Osteocyte (in vitro differentiated cells): ENCODE results near the gene OGFOD3. TPM values are rescaled to one million over a fixed set of nuclear protein-coding genes. Genes with fewer than 3 reads are reported as not detected.

Experiments used
- DNase-seq: peaks from one replicate; pipeline ENCODE4 v3.0.0; 2021; ENCODE audit warnings: mixed read lengths; ENCODE audit not compliant: unreplicated experiment; ENCODE audit errors: extremely low spot score
- H3K27ac Mint-ChIP-seq: one replicate; pipeline ENCODE4 v1.8.0; 2021; ENCODE audit warnings: mild to moderate bottlenecking, mixed read lengths; ENCODE audit not compliant: unreplicated experiment
- H3K27me3 Mint-ChIP-seq: one replicate; pipeline ENCODE4 v1.8.0; 2021; ENCODE audit warnings: mixed read lengths; ENCODE audit not compliant: unreplicated experiment
- H3K36me3 Mint-ChIP-seq: one replicate; pipeline ENCODE4 v1.8.0; 2021; ENCODE audit warnings: mixed read lengths; ENCODE audit not compliant: unreplicated experiment
- H3K4me1 Mint-ChIP-seq: one replicate; pipeline ENCODE4 v1.8.0; 2021; ENCODE audit warnings: mixed read lengths; ENCODE audit not compliant: unreplicated experiment
- H3K4me3 Mint-ChIP-seq: one replicate; pipeline ENCODE4 v1.8.0; 2021; ENCODE audit warnings: mild to moderate bottlenecking, moderate library complexity, mixed read lengths; ENCODE audit not compliant: unreplicated experiment
- H3K9me3 Mint-ChIP-seq: one replicate; pipeline ENCODE4 v1.8.0; 2021; ENCODE audit warnings: mixed read lengths; ENCODE audit not compliant: unreplicated experiment
- total RNA-seq: library from RNA; stranded (reverse); gene quantifications from 2 replicates; pipeline ENCODE4 v1.2.1, GENCODE V29; 2021
- TF ChIP-seq, protein P1 (sequence below): fragments of 200-600 bp; sonication (generic); IDR thresholded peaks from 2 replicates; pipeline ENCODE4 v1.5.0; 2021; ENCODE audit warnings: antibody characterized with exemption, mild to moderate bottlenecking, moderate library complexity

Gene OGFOD3
- total RNA-seq, 1 donor from 2014 or later, result 32.8 TPM

GRCh38 chr17:82445542-82445941 lies 27.2 kb upstream of the OGFOD3 start:
- TF ChIP-seq, protein P1, sequence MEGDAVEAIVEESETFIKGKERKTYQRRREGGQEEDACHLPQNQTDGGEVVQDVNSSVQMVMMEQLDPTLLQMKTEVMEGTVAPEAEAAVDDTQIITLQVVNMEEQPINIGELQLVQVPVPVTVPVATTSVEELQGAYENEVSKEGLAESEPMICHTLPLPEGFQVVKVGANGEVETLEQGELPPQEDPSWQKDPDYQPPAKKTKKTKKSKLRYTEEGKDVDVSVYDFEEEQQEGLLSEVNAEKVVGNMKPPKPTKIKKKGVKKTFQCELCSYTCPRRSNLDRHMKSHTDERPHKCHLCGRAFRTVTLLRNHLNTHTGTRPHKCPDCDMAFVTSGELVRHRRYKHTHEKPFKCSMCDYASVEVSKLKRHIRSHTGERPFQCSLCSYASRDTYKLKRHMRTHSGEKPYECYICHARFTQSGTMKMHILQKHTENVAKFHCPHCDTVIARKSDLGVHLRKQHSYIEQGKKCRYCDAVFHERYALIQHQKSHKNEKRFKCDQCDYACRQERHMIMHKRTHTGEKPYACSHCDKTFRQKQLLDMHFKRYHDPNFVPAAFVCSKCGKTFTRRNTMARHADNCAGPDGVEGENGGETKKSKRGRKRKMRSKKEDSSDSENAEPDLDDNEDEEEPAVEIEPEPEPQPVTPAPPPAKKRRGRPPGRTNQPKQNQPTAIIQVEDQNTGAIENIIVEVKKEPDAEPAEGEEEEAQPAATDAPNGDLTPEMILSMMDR, result no peak
- no peak for DNase-seq
- peaks cover 4% of the 10 kb centered on the region for H3K36me3 Mint-ChIP-seq
- H3K27ac Mint-ChIP-seq, result no peak overlapping the region
- H3K4me1 Mint-ChIP-seq, result peaks cover 16% of the 10 kb centered on the region
- no peaks in the 10 kb centered on the region for H3K9me3 Mint-ChIP-seq
- no peaks in the 10 kb centered on the region for H3K27me3 Mint-ChIP-seq
- H3K4me3 Mint-ChIP-seq, result no peak overlapping the region

- H3K9me3 Mint-ChIP-seq, result no peaks in the 10 kb centered on the region
- H3K27ac Mint-ChIP-seq, result no peak overlapping the region
- H3K4me3 Mint-ChIP-seq, result no peak overlapping the region
- no peak for DNase-seq
- H3K27me3 Mint-ChIP-seq, result no peaks in the 10 kb centered on the region
- peaks cover 15% of the 10 kb centered on the region for H3K4me1 Mint-ChIP-seq
- H3K36me3 Mint-ChIP-seq, result peaks cover 4% of the 10 kb centered on the region
- TF ChIP-seq, protein P1, result no peak
Measured at GRCh38 chr17:82444941-82445521, 26.6 kb upstream of the OGFOD3 start.

GRCh38 chr17:82444284-82444893 lies 26.0 kb upstream of the OGFOD3 start:
- peaks cover 4% of the 10 kb centered on the region for H3K36me3 Mint-ChIP-seq
- no peaks in the 10 kb centered on the region for H3K9me3 Mint-ChIP-seq
- peaks cover 9% of the 10 kb centered on the region for H3K4me1 Mint-ChIP-seq
- TF ChIP-seq, protein P1, result no peak
- no peak overlapping the region for H3K4me3 Mint-ChIP-seq
- DNase-seq, result no peak
- H3K27ac Mint-ChIP-seq, result no peak overlapping the region
- H3K27me3 Mint-ChIP-seq, result no peaks in the 10 kb centered on the region

- no peak overlapping the region for H3K4me3 Mint-ChIP-seq
- H3K27me3 Mint-ChIP-seq, result no peaks in the 10 kb centered on the region
- H3K4me1 Mint-ChIP-seq, result peaks cover 4% of the 10 kb centered on the region
- TF ChIP-seq, protein P1, result no peak
- H3K27ac Mint-ChIP-seq, result no peak overlapping the region
- H3K36me3 Mint-ChIP-seq, result peaks cover 4% of the 10 kb centered on the region
- no peaks in the 10 kb centered on the region for H3K9me3 Mint-ChIP-seq
- DNase-seq, result no peak
Measured at GRCh38 chr17:82443465-82444283, 25.3 kb upstream of the OGFOD3 start.
